Endothelial cell of hepatic sinusoid (primary cell): Measurements from ENCODE around the gene GINS2.

Experiments
- in situ Hi-C: cut with HindIII; loops from 2 replicates; pipeline ENCODE4 v1.10.0; 2017; ENCODE audit warnings: low sequenced_read_pairs

The GINS2 gene

DNA sequence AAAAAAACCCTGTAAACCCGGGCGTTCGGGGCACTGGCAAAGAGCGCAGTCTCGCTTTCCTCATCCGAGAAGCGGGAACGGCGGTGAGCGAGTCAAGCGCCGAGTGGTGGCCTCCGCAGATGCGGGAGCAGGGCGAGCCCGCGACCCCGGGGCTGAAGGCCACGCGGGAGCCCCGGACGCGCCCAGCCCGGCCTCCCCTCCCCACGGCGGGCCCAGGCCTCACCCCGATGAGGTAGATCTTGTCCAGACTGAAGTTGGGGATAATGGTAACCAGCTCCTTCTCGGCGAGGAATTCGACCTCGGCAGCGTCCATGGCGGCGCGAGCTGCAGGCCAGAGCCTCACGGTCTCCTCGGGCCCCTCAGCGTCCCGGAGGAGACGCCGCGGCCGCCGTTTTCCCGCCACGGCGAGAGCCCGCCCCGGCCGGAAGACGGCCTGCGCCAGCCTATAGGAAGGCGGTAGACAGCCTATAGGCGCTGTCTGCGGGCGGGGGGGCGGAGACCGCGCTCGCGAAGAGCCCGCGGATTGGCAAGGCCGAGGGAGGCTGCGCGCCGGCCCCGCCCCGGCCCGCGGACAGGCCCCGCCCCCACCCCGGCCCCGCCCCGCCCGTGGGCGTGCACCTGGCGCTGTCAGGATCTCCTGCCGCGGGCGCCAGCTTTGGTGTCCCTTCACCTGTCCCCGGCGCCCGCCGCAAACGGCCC, at the start of gene GINS2:
Gene GINS2 (minus strand): TSS at position 369 of the 699 bp plus-strand sequence. CDS start 56 bp downstream, at position 313.
- in situ Hi-C loops, result no loop called here

DNA sequence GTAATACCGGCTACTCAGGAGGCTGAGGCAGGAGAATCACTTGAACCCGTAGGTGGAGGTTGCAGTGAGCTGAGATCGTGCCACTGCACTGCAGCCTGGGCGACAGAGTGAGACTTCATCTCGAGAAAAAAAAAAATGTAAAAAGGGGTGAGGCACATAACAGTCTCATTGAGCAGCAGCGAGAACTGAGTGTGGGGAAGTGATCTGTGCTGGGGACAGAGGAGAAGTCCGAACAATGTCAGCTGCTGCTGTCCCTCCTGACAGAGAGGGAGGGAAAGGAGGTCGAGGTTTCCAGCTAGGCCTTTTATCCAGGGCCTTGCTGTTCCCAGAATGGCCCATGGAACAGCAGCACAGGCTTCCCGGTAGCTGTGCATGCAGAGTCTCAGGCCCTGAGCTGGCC, 48.2 kb upstream of the GINS2 start:
- in situ Hi-C loops, result no loop called here

DNA sequence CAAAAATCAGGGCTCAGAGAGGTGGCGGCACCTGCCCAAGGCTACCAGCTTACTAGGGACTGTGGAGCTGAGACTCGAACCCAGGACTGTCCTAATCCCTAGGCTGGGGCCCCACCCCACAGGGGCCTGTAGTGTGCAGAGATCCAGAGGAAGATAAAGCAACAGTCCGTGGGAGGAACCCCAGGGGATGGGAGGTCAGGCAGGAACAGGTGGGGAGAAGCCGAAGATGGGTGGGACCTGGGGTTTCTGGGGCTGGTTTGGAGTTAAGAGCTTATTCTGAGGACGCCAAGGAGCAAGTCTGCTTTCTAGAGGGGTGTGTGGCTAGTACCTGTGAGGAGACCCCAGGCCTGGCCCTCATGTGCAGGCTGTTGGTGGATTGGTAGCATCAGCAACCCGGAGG, 47.2 kb upstream of the GINS2 start:
- in situ Hi-C loops, result no loop called here

DNA sequence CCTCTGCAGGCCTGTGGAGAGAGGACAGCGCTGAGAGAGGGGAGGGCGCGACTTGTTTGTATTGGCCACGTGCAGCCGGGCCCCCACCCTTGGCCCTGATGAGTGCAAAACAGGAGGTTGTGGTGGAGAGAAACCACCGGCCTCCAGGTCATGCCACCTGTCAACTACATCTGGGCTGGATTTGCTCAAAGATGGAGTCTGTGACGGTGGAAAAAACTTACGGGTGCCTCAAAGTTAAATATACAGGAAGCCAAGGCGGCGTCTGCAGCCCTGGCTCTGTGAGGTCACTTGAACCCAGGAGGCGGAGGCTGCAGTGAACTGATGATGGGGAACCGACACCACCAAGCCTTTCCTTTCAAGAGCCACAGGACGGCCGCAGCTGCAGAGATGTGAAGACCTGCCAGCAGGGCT, 46.5 kb upstream of the GINS2 start:
- in situ Hi-C loops, result no loop called here

DNA sequence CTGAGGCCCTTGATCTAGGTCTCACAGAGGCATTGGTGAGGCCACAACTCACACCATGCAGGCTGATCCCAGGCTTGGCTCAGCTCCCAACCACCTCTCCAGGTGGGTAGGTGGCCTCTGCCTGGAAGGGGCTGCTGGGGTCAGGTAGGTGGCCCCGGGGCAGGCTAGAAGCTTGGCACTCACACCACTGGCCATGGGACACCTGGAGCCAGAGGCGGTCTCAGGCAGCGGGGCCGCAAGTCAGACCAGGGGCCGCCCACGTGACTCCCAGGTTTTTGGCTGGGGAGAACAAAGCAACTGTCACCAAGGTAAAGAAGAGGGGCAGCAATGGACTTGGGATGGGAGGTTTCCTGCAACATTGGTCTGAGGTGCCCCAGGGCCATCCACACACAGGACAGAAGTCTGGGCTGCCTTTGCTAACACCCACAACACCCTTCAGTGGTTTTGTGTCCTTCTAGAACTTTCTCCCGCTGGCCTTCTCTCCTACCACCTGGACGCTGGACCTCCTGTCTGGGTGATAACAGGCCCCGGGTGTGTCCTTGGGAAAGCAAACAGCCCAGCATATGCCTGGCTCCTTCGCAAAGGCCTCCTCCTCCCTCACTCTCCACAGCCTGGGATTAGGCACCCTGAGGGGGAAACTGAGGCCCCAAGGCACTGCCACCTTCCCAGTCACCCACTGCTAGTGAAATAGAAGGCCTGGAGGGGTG, 45.7 kb upstream of the GINS2 start:
- in situ Hi-C loops, result no loop called here

DNA sequence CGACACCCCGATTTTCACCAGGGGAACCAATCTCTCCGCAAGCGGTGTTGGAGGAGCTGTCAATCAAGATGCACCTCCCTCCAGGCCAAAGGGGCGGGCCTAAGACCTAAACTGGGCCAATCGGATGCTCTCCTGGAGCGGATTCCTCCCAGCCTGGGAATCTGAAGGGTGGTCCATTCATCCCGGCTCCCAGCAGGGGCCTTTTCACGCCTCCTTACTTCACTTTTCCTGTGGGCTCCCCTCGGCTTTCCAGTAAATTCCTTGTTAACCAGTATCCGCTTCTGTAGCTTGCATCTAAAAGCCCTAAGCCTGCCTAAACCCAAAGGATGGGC, 45.1 kb upstream of the GINS2 start:
- in situ Hi-C loops, result no loop called here

DNA sequence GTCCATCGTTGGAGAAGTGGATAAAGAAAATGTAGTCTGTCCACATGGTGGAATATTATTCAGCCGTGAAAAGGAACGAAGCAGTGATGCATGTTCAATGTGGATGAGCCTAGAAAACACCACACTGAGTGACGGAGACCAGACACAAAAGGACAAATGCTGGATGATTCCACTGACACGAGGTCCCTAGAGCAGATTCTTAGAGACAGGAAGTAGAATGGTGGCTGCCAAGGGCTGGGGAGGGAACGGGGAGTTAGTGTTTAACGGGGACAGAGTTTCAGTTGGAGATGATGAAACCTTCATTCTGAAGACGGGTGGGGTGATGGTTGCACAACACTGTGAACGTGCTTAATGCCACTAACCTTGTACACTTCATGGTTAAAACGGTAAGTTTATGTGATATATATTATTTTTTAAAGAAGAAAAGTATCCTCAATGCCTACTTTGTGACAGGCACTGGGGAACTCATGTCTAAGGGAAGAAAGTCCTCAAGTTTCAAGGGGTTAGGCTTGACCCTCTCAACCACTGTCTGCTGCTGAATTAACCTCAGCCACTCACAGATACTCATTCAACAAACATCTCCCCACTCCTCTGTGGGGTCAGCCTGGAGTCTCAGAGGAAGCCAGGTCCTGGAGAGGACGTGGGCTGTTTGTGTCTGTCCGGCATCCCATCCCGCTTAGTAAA, 44.5 kb upstream of the GINS2 start:
- in situ Hi-C loops, result no loop called here

DNA sequence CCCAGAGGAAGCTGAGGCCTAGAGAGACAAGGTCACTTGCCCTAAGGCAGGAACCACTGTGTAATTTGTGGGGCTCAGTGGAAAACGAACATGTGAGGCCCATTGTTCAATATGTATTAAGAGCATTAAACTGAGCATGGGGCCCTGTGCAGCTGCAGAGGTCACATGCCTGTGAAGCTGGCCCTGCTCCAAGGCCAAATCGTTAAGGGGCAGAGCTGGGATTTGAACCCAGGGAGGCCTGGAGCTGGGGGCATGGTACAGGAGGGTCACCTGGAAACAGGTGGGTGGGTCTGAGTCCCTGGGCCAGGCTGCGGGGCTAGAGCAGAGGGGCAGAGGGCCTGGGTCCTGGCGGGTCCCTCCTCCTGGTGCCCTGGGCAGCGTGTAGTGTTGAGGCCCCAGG, 42.4 kb upstream of the GINS2 start:
- in situ Hi-C loops, result no loop called here

DNA sequence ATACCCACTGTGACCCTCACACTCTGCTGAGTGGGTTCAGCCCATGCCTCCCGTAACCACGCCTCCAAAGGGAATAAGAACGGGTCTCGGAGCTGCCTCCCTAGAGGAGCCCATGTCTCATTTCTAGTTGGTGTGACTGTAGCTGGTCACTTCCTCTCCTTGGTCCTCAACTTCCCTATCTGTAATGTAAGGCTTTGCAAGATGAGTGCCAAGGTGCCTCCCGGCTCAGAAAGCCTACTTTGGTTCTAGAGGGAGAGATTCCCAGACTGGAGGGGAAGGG, 41.4 kb upstream of the GINS2 start:
- in situ Hi-C loops, result no loop called here

DNA sequence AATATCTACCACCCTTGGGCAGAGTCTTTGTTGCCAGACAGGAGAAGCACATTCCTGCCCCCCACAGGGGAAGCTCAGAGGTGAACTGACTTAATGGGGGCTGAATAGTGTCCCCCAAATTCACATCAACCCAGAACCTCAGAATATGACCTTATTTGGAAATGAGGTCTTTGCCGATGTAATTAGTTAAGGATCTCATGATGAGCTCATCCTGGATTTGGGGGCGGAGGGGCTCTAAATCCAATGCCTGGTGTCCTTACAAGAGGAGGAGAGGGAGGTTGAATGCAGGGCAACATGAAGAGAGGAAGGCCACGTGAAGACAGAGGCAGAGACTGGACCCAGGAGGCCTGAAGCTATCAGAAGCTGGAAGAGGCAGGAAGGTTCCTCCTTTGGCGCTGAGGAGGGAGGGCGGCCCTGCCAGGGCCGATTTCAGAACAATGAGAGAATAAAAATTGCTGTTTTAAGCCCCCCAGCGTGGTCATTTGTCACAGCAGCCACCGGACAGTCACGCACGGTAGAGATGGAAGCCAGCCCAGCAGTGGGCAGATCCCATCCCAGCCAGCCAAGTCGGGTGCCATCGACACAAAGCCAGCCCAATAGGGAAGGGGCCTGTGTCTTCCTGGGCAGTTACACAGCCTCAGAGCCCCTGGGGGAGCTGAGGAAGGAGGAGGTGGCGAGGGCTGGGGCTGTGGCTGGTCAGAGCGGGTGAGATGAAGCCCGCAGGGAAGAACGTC, 40.9 kb upstream of the GINS2 start:
- in situ Hi-C loops, result no loop called here

DNA sequence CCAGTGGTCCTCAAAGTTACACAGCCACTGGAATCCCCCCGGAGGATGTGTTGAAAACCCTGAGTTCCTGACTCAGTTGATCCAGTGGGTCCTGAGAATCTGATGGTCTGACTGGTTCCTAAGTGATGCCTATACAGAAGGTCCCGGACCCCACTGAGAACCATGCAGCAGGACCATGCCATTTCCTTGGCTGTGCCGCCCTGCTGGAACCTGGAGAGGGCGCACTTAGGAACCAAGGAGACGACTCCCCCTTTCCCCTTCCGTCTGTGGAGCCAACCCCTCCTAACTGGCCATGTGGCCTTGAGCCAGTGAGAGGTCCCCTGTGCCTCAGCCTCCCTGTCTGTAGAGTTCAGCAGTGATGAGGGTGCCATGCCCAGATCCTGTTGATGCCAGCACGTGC, 40.1 kb upstream of the GINS2 start:
- in situ Hi-C loops, result no loop called here

DNA sequence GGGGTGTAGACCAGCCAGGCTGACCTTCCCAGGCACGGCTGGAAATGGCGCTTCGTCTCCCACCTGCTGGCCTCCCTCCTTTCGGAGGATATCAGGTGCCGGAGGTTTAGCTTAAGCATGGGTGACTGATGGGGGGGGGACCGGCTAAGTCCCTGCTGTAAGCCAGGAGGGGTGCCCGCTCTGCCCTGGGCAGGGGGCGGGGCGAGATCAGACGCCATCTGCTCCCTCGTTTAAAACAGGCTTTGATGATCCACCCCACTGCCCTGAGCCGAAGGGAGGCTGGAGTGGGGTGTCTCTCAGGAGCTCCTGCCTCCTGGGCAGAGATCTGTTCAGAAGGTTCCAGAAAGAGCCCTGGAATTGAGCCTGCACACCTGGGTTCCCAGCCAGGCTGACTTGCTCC, 36.2 kb upstream of the GINS2 start:
- in situ Hi-C loops, result loop anchor here (5.0 kb wide), 1 partner anchor 68 kb away; no protein-coding TSS in a partner anchor

DNA sequence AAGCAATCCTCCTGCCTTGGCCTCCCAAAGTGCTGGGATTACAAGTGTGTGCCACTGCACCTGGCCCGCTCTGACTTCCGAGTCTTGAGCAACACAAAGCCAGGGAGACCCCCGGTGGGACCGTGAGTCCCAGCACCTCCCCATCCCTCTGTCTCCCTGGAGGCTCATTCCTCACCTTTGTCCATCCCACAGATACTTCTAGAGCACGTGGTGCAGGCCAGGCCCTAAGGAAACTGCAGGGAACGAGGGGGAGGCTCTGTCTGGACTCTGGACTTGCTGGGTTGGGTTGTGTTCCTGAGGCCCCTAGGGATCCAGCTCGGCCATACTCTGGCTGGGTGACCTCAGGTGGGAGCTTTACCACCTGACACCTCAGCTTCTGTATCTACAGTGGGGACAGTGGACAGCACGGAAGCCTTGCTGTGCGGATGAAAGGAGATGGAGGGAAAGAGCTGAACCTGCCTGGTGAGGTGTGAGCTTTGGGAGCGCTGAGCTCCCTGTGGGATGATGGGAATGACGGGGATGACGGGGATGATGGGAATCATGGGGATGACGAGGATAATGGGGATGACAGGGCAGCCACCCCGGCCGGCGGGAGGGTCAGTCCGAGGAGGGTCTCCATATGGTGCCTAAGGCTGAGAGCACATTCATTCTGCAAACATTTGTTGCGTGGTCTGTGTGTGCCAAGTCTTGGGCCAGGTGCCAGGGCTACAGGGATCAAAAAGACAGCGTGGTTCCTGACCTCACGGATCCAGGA, 35.5 kb upstream of the GINS2 start:
- in situ Hi-C loops, result loop anchor here (5.0 kb wide), 1 partner anchor 67 kb away; no protein-coding TSS in a partner anchor

DNA sequence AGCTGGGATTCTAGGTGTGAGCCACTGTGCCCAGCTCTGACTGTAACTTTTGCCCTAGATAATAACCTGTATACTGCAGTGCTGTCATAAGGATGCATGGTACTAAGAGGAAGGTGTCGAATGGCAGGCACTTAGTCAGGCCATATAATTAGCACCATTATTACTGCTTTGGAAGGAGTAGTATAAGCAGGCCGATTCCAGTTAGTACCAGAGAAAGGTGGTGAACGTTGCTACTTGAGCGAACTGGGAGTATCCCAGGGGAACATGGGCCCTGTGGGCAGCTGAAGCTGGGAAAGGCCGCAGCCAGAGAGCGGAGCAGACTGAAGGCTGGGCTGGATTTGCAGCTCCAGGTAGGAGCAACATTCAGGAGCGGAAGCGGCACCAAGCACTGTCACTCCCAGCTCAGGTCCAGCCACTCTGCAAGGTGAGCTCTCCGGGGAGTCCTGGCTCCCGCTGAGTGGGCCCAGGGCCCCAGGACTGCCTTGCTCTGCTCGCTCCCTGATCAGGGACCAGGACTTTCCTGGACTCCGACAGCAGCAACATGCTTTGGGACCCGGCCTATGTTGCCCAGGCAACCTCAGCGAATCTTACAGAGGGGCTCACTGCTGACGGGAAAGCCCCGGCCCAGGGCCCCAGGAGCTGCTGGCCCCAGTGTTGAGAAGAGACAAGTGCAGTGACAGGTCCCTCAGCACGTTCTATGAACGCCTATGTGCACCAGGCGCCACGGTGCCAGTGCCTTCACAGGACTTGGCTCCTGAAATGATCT, 33.6 kb upstream of the GINS2 start:
- in situ Hi-C loops, result loop anchor here (5.0 kb wide), 1 partner anchor 65 kb away; no protein-coding TSS in a partner anchor

DNA sequence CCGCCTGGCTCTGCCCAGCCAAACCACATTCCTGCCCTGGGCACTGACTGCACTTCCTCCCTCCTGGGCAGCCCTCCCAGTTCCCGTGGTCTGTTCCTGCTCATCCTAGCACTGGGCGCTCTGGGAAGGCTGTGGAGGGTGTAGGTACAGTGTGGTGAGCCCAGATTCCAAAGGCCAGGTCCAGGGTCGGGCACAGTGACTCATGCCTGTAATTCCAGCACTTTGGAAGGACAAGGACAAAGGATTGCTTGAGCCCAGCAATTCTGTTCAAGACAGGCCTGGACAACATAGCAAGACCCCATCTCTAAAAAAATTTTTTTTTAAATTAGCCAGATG, 31.5 kb upstream of the GINS2 start:
- in situ Hi-C loops, result loop anchor here (5.0 kb wide), 1 partner anchor 63 kb away; no protein-coding TSS in a partner anchor

DNA sequence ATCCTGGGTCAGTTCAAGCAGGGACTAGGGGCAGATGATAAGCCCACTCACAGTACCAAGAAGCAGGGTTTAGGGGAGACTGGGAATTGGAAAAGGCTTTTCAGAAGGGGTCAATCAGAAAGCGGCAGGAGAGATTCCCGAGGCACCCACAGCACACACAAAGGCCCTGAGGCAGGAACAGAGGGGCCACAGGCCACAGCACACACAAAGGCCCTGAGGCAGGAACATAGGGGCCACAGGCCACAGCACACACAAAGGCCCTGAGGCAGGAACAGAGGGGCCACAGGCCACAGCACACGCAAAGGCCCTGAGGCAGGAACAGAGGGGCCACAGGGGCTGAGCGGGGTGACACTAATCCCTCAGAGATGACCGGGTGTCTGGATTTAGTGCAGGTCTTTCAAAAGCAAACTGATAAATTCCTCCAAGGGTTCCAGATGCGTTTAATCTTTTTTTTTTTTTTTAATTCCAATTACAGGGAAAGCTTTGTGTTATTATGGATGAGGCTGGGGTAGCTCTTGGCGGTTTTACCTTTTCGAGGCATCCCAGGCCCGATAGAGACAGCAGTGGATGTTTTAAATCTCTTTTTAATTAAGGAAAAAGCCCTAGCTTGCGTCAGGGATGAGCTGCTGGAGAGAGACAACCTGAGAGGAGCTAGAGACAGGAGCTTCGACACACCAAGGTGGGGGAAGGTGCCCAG, 31.0 kb upstream of the GINS2 start:
- in situ Hi-C loops, result loop anchor here (5.0 kb wide), 1 partner anchor 62 kb away; no protein-coding TSS in a partner anchor

DNA sequence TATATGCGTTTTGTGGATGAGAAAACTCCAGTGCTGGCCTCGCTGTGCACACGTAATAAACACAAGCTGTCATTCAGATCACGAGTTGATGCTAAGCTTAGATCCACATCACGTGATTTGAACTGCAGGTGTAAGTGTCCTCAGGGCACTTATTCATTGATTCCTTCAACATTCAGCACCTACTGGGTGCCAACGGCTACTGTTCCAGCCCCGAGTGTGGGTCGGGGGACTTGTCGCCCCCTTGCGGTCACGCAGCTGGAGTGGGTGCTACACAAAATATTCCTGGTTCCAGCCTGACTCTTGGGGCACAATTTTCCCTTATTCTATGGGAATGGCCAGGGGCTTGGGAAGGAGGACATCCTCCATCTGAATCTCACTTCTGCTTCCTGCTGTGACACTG, 29.9 kb upstream of the GINS2 start:
- in situ Hi-C loops, result no loop called here

DNA sequence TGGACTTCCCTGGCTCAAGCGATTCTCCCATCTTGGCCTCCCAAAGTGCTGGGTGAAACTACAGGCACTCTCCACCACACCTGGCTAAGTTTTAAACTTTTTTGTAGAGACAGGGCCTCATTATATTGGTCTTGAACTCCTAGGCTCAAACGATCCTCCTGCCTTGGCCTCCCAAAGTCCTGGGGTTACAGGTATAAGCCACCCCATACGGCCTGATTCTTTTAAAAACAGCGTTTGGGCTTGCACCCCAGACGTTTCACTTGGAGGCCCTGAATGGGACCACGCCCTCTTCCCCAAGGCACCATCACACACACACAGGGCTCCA, 29.4 kb upstream of the GINS2 start:
- in situ Hi-C loops, result no loop called here

DNA sequence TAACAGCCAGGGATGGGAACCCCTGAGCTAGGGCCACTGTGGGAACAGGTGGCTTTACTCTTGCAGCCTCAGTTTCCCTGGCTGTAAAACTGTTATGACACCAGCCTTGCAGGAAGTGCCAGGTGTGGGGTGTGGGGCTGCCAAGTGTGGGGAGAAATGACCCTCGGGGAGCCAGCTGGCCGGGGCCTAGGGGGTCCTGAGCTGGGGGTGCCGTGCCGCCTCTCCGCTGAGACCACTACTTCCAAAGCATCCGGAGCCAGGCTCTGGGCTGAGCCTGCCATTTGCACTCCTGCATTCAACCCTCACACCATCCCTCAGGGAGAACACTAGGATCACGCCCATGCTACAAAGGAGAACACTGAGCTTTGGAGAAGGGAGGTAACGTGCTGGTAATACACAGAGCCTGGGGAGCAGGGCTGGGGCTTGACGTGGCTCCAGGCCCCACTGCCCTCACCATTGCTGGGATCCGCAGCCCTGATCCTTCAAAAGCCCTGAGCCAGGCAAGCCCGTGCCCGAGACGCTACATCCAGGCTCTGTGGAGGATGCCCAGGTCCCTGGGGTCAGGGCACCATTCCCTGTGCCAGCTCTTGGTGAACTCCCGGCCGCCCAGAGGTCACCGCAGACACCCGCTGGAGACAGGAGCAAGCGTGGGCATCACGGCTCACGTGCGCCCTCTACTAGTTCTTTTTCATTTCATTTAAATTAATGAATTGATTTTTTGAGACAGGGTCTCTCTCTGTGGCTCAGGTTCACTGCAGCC, 28.8 kb upstream of the GINS2 start:
- in situ Hi-C loops, result no loop called here
